Vagina (tissue), 2 donors: Measurements from ENCODE around the gene MOGAT1. TPM values are rescaled to one million over a fixed set of nuclear protein-coding genes. Genes with fewer than 3 reads are reported as not detected.
A peak's percentile ranks its signal among the peaks of the same experiment; 100 is the strongest.

ENCODE experiments used
- DNase-seq, 2 donors: peaks; one replicate each; pipeline ENCODE4 v3.0.0-alpha.2; 2017; ENCODE audit errors: extremely low spot score in 2 of 2
- H3K27ac ChIP-seq: fragments of 200-600 bp; sonication (generic); one replicate; pipeline ENCODE4 v1.5.1; 2019
- H3K27me3 ChIP-seq: fragments of 200-600 bp; sonication (generic); one replicate; pipeline ENCODE4 v1.5.1; 2019
- H3K36me3 ChIP-seq, 2 donors: fragments of 200-600 bp; sonication (generic); one replicate each; pipeline ENCODE4 v1.5.1; 2017 to 2019
- H3K4me1 ChIP-seq: fragments of 200-600 bp; sonication (generic); one replicate; pipeline ENCODE4 v1.5.1; 2019
- H3K4me3 ChIP-seq, 2 donors: fragments of 200-600 bp; sonication (generic); 1 replicate in 1 of 2; 2 replicates in 1 of 2; pipeline ENCODE4 v1.5.1; 2016 to 2019
- H3K9me3 ChIP-seq: fragments of 200-600 bp; sonication (generic); one replicate; pipeline ENCODE4 v1.5.1; 2019
- CTCF ChIP-seq, 3 experiments: fragments of 450-650 bp in 2 of 3; fragments of 200-600 bp in 1 of 3; sonication (generic) in 1 of 3; IDR thresholded peaks; one replicate each; pipeline ENCODE4 v1.5.1; 2017 to 2019; ENCODE audit warnings: antibody characterized with exemption in 3 of 3, mild to moderate bottlenecking in 2 of 3, moderate library complexity in 2 of 3
- POLR2A ChIP-seq, 2 donors: fragments of 450-650 bp; IDR thresholded peaks; one replicate each; pipeline ENCODE4 v1.6.1; 2017; ENCODE audit warnings: antibody characterized with exemption in 2 of 2, mild to moderate bottlenecking in 2 of 2, moderate library complexity in 2 of 2
- POLR2AphosphoS5 ChIP-seq, 2 donors: sonication (generic); formaldehyde crosslinking; IDR thresholded peaks; one replicate each; pipeline ENCODE4 v1.9.0; 2017; ENCODE audit warnings: antibody characterized with exemption in 2 of 2, mild to moderate bottlenecking in 2 of 2, low read depth in 1 of 2; ENCODE audit not compliant: insufficient read depth in 1 of 2
- intact Hi-C: fragments of 100-400 bp; cut with DNase I; formaldehyde crosslinking; loops from one replicate; pipeline ENCODE4 v1.15.1; 2023
- total RNA-seq: library from RNA; depleted of rRNA; stranded (reverse); fragments of >200 nt; gene quantifications from one replicate; pipeline ENCODE4 v1.2.3, GENCODE V29; 2016

MOGAT1 gene
- total RNA-seq, 1 donor from 2014 or later: not detected

- DNase-seq: no peak
- Histone ChIP-seq H3K36me3 (no peaks in the 10 kb centered on the region), H3K9me3 (no peaks in the 10 kb centered on the region), H3K4me3 (no peak overlapping the region), H3K27me3 (no peaks in the 10 kb centered on the region), H3K4me1 (peaks cover 16% of the 10 kb centered on the region), H3K27ac (no peak overlapping the region)
- TF ChIP-seq CTCF (IDR thresholded peaks at IDR 0.05) (peak; percentile 48 to 93 (median 86)), POLR2AphosphoS5 (IDR thresholded peaks at IDR 0.05; ENCODE audit: insufficient read depth in 1 of 2, low read depth in 1 of 2) (no peak)
- intact Hi-C loops: no loop called here
Observed at GRCh38 chr2:222708274-222708710, 36.8 kb downstream of the MOGAT1 start.

DNA sequence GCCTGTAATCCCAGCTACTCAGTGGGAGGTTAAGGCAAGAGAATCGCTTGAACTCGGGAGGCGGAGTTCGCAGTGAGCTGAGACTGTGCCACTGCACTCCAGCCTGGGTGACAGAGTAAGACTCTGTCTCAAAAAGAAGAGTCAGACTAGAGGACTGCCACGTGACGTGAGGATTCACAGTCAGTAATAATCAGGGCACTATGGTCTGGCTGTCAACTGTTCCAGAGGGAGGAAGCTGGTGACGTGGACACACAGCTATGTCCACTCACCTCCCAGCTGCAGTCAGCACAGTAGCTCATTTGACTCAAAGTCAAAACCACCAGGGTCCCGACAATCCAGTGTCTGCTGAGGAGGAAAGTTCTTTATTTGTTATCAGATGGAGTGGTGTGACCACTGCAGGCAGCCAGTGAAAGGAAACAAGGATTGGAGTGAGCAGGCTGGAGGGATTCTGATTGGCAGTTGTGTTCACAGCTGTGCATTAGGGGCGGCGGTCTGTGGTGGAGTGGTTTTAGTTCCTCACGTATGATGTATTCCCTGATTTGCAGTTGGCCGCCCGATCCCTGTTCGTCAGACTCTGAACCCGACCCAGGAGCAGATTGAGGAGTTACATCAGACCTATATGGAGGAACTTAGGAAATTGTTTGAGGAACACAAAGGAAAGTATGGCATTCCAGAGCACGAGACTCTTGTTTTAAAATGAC is 37.9 kb downstream of the MOGAT1 start:
- Histone ChIP-seq H3K9me3 (no peaks in the 10 kb centered on the region), H3K4me3 (no peak overlapping the region), H3K4me1 (peaks cover 16% of the 10 kb centered on the region), H3K27ac (no peak overlapping the region), H3K27me3 (no peaks in the 10 kb centered on the region), H3K36me3 (no peaks in the 10 kb centered on the region)
- intact Hi-C loops: no loop called here
- TF ChIP-seq POLR2AphosphoS5 (IDR thresholded peaks at IDR 0.05; ENCODE audit: insufficient read depth in 1 of 2, low read depth in 1 of 2): no peak
- TF ChIP-seq CTCF (IDR thresholded peaks at IDR 0.05): no peak
- TF ChIP-seq POLR2A (IDR thresholded peaks at IDR 0.05): no peak
- no peak for DNase-seq

DNA sequence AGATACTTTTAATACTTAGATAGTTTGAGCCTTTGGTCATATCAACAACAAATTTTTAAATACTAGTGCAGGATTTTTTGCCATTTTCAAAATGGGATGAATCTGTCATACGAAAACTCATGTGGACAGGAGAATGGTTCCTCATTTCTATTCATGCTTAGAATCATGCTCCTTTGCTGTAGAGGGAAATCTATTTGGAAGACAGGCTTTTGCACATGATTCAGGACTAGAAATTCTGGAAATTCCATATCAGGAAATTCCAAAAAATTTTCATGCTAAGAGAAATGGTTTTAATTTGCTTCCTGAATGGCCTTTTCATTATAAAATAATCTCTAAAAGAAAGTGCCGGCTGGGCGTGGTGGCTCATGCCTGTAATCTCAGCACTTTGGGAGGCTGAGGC is 39.3 kb downstream of the MOGAT1 start:
- TF ChIP-seq CTCF (IDR thresholded peaks at IDR 0.05): no peak
- no peak for TF ChIP-seq POLR2AphosphoS5 (IDR thresholded peaks at IDR 0.05; ENCODE audit: insufficient read depth in 1 of 2, low read depth in 1 of 2)
- TF ChIP-seq POLR2A (IDR thresholded peaks at IDR 0.05): no peak
- no peaks in the 10 kb centered on the region for H3K36me3 ChIP-seq
- no peak overlapping the region for H3K27ac ChIP-seq
- H3K9me3 ChIP-seq: no peaks in the 10 kb centered on the region
- no peaks in the 10 kb centered on the region for H3K27me3 ChIP-seq
- H3K4me3 ChIP-seq: no peak overlapping the region
- DNase-seq: no peak
- intact Hi-C loops: no loop called here
- H3K4me1 ChIP-seq: peaks cover 16% of the 10 kb centered on the region

DNA sequence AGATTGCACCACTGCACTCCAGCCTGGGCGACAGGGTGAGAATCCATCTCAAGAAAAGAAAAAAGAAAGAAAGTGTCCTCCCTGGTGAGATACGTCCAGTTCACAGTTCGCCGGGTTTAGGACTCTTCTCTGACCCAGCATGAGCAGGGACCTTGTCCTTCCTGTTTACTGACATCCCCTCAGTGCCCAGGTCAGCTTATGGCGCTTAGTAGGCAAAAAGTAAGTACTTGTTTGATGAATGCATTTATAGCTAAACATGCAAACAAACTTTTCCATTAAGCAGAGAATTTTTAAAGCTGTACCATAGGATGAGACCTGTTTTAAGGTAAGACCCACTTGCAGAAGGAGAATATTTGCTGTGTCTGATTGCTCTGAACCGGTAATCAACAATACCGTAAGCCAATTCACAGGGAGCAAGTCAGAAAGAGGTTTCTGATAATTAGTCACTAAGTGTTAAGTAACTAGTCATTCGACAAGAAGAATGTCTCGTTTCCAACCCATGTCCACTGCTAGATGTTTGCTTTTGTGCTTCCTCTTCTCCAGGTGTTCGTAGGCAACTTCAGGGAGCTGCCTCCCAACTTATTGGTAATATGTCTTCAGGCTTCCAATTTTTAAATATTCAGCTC is 40.0 kb downstream of the MOGAT1 start:
- no peak for DNase-seq
- intact Hi-C loops: no loop called here
- Histone ChIP-seq H3K27ac (no peak overlapping the region), H3K4me1 (peaks cover 16% of the 10 kb centered on the region), H3K9me3 (no peaks in the 10 kb centered on the region), H3K4me3 (no peak overlapping the region), H3K36me3 (no peaks in the 10 kb centered on the region), H3K27me3 (no peaks in the 10 kb centered on the region)
- TF ChIP-seq POLR2A (IDR thresholded peaks at IDR 0.05) (no peak), CTCF (IDR thresholded peaks at IDR 0.05) (no peak), POLR2AphosphoS5 (IDR thresholded peaks at IDR 0.05; ENCODE audit: insufficient read depth in 1 of 2, low read depth in 1 of 2) (no peak)

DNA sequence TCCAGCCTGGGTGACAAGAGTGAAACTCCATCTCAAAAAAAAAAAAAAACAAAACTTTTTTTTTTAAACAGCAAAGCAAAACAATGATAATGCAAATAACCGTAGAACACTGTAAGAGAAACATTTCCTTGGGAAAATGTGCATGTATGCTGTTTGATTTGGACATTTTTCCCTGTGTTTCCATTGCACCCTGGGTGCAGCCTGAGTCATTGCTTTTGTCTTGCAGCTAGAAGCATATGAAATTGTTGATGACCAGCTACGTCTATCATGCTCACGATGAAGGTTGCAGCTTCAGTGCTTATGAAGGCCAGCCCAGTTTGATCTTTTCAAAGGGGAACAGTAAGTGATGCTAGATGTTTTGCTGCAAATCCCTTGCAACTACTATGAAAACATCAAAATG is 41.5 kb downstream of the MOGAT1 start:
- Histone ChIP-seq H3K4me3 (no peak overlapping the region), H3K4me1 (peaks cover 15% of the 10 kb centered on the region), H3K27ac (no peak overlapping the region), H3K9me3 (no peaks in the 10 kb centered on the region), H3K36me3 (no peaks in the 10 kb centered on the region), H3K27me3 (no peaks in the 10 kb centered on the region)
- no peak for TF ChIP-seq POLR2AphosphoS5 (IDR thresholded peaks at IDR 0.05; ENCODE audit: insufficient read depth in 1 of 2, low read depth in 1 of 2)
- TF ChIP-seq CTCF (IDR thresholded peaks at IDR 0.05): no peak
- no peak for TF ChIP-seq POLR2A (IDR thresholded peaks at IDR 0.05)
- DNase-seq: no peak
- intact Hi-C loops: no loop called here
